AG04449 (cell line): Measurements from ENCODE around the gene AGMO.

Source experiments
- CTCF ChIA-PET: fragments of 350-600 bp; formaldehyde crosslinking; extraction: SDS; loops from one replicate; lab custom pipeline; 2021; ENCODE audit warnings: antibody characterized with exemption; lab: Yijun Ruan, JAX
- POLR2A ChIA-PET: fragments of 400-600, 350-600 bp; formaldehyde crosslinking; extraction: SDS; loops from one replicate; lab custom pipeline; 2020; ENCODE audit warnings: antibody characterized with exemption, inconsistent platforms; lab: Yijun Ruan, JAX
- DNase-seq: peaks from one replicate; pipeline ENCODE4 v3.0.0-alpha.2; 2010; ENCODE audit warnings: low read depth, low spot score
- H3K4me3 ChIP-seq: 2 replicates; pipeline ENCODE4 v1.5.1; 2011; ENCODE audit warnings: low read depth, mild to moderate bottlenecking, control low read depth, low read length
- CTCF ChIP-seq: IDR thresholded peaks from one replicate; pipeline ENCODE4 v1.5.1; 2011; ENCODE audit warnings: mild to moderate bottlenecking, moderate library complexity, low read length, control low read depth, inconsistent platforms; ENCODE audit not compliant: insufficient read depth; ENCODE audit errors: missing control alignments

AGMO gene

GRCh38 chr7:15199482-15199881 is 362.3 kb downstream of the AGMO start:
- TF ChIP-seq CTCF = no peak
- no peak for DNase-seq
- ChIA-PET POLR2A (no interaction called here), CTCF (interaction anchor here (1.1 kb wide), 1 partner anchor 482 kb away, joined by 3 read pairs; no protein-coding TSS in a partner anchor)
- no peak overlapping the region for H3K4me3 ChIP-seq

- CTCF ChIA-PET = no interaction called here
- POLR2A ChIA-PET = no interaction called here
- DNase-seq = no peak
- H3K4me3 ChIP-seq = no peak overlapping the region
- TF ChIP-seq CTCF = no peak
Measured at GRCh38 chr7:15197042-15197977, 364.5 kb downstream of the AGMO start.

- ChIA-PET POLR2A (no interaction called here), CTCF (no interaction called here)
- DNase-seq = no peak
- no peak overlapping the region for H3K4me3 ChIP-seq
- TF ChIP-seq CTCF = no peak
Measured at GRCh38 chr7:15178065-15178464, 383.8 kb downstream of the AGMO start.

GRCh38 chr7:15176089-15176488 is 385.7 kb downstream of the AGMO start:
- no peak for DNase-seq
- ChIA-PET CTCF (no interaction called here), POLR2A (no interaction called here)
- no peak for TF ChIP-seq CTCF
- H3K4me3 ChIP-seq = no peak overlapping the region

- TF ChIP-seq CTCF = no peak
- no peak for DNase-seq
- ChIA-PET POLR2A (no interaction called here), CTCF (no interaction called here)
- H3K4me3 ChIP-seq = no peak overlapping the region
Measured at GRCh38 chr7:15175152-15175551, 386.7 kb downstream of the AGMO start.

GRCh38 chr7:15174485-15174884 is 387.3 kb downstream of the AGMO start:
- POLR2A ChIA-PET = no interaction called here
- no peak overlapping the region for H3K4me3 ChIP-seq
- no peak for DNase-seq

More at GRCh38 chr7:15174485-15174884, 387.3 kb downstream of the AGMO start:
- CTCF ChIA-PET = no interaction called here
- TF ChIP-seq CTCF = no peak
